ENCODE results near the gene CXCL9. TPM values are rescaled to one million over a fixed set of nuclear protein-coding genes. Genes with fewer than 3 reads are reported as not detected.

CXCL9 gene
- total and polyA plus RNA-seq, 8 donors, result 0.53 to 4.1 (median 1.0) TPM

GRCh38 chr4:75995727-75996126 lies 11.6 kb downstream of the CXCL9 start:
- intact Hi-C loops (cut with DNase I), result no loop called here
- Histone ChIP-seq H3K36me3 (no peaks in the 10 kb centered on the region), H3K9me3 (no peaks in the 10 kb centered on the region), H3K4me1 (peaks cover 0 to 4% of the 10 kb centered on the region in 2 donors), H3K27ac (no peak overlapping the region), H3K4me3 (no peak overlapping the region), H3K27me3 (peaks cover 0 to 8% of the 10 kb centered on the region in 2 donors)
- ATAC-seq, result peak; percentile 61
- TF ChIP-seq CTCF (IDR thresholded peaks at IDR 0.05), result peak; percentile 54 to 60
- DNase-seq, result peak in 2 of 4 donors; percentile 40 to 52

GRCh38 chr4:75992462-75992861 lies 14.8 kb downstream of the CXCL9 start:
- Histone ChIP-seq H3K4me1 (peaks cover 10 to 19% of the 10 kb centered on the region in 2 donors), H3K36me3 (no peaks in the 10 kb centered on the region), H3K4me3 (no peak overlapping the region), H3K9me3 (no peaks in the 10 kb centered on the region), H3K27me3 (peaks cover 0 to 8% of the 10 kb centered on the region in 2 donors), H3K27ac (no peak overlapping the region)
- intact Hi-C loops (cut with DNase I), result loop anchor here in 1 of 2 donors (5.0 kb wide), 1 partner anchor 75 kb away; no protein-coding TSS in a partner anchor
- no peak for TF ChIP-seq CTCF (IDR thresholded peaks at IDR 0.05)
- no peak for DNase-seq
- no peak for ATAC-seq

- ATAC-seq (peak; percentile 15), DNase-seq (no peak)
- H3K4me1 ChIP-seq, result peaks cover 10 to 19% of the 10 kb centered on the region in 2 donors
- peak overlapping the region; percentile 77 to 78 for H3K4me3 ChIP-seq
- no peaks in the 10 kb centered on the region for H3K36me3 ChIP-seq
- TF ChIP-seq CTCF (IDR thresholded peaks at IDR 0.05), result no peak
- peak overlapping the region; percentile 33 to 71 for H3K27ac ChIP-seq
- intact Hi-C loops (cut with DNase I), result loop anchor here in 1 of 2 donors (5.0 kb wide), 1 partner anchor 77 kb away; no protein-coding TSS in a partner anchor
- H3K27me3 ChIP-seq, result peaks cover 0 to 8% of the 10 kb centered on the region in 2 donors
- no peaks in the 10 kb centered on the region for H3K9me3 ChIP-seq
Observed at GRCh38 chr4:75989846-75990528, 17.3 kb downstream of the CXCL9 start.

- H3K36me3 ChIP-seq, result peaks cover 0 to 19% of the 10 kb centered on the region in 2 donors
- DNase-seq (no peak), ATAC-seq (no peak)
- no peak overlapping the region for H3K4me3 ChIP-seq
- no peaks in the 10 kb centered on the region for H3K27me3 ChIP-seq
- H3K27ac ChIP-seq, result no peak overlapping the region
- H3K9me3 ChIP-seq, result no peaks in the 10 kb centered on the region
- peaks cover 10 to 16% of the 10 kb centered on the region in 2 donors for H3K4me1 ChIP-seq
- no peak for TF ChIP-seq CTCF (IDR thresholded peaks at IDR 0.05)
- intact Hi-C loops (cut with DNase I), result no loop called here
Observed at GRCh38 chr4:75985116-75985515, 22.2 kb downstream of the CXCL9 start.

- peaks cover 0 to 64% of the 10 kb centered on the region in 2 donors for H3K36me3 ChIP-seq
- no peak for TF ChIP-seq CTCF (IDR thresholded peaks at IDR 0.05)
- DNase-seq, result no peak
- no peaks in the 10 kb centered on the region for H3K27me3 ChIP-seq
- ATAC-seq, result no peak
- intact Hi-C loops (cut with DNase I), result no loop called here
- H3K4me3 ChIP-seq, result no peak overlapping the region
- H3K27ac ChIP-seq, result no peak overlapping the region
- H3K9me3 ChIP-seq, result peaks cover 0 to 4% of the 10 kb centered on the region in 2 donors
- no peaks in the 10 kb centered on the region for H3K4me1 ChIP-seq
Observed at GRCh38 chr4:75980576-75980975, 26.7 kb downstream of the CXCL9 start.
